Head of caudate nucleus (tissue), 42 donors: Measurements from ENCODE around the gene MAP3K9.

Experiments
- DNase-seq, 42 donors: peaks; one replicate each; pipeline versions ENCODE4 v3.0.0 to v3.0.0-alpha.2; 2020 to 2021; ENCODE audit warnings: mixed read lengths in 7 of 42
- intact Hi-C: fragments of 100-400 bp; cut with DNase I; formaldehyde crosslinking; loops from one replicate; pipeline ENCODE4 v1.15.0; 2022

Gene MAP3K9

GRCh38 chr14:70792939-70793338, 16.4 kb downstream of the MAP3K9 start:
- DNase-seq, result no peak
- intact Hi-C loops, result no loop called here

GRCh38 chr14:70791971-70792370, 17.3 kb downstream of the MAP3K9 start:
- DNase-seq, result no peak
- intact Hi-C loops, result no loop called here

GRCh38 chr14:70789961-70790360, 19.4 kb downstream of the MAP3K9 start:
- DNase-seq, result no peak
- intact Hi-C loops, result no loop called here

GRCh38 chr14:70789361-70789760, 20.0 kb downstream of the MAP3K9 start:
- DNase-seq, result no peak
- intact Hi-C loops, result no loop called here

GRCh38 chr14:70788898-70789297, 20.4 kb downstream of the MAP3K9 start:
- intact Hi-C loops, result no loop called here
- DNase-seq, result no peak

GRCh38 chr14:70785556-70785955, 23.8 kb downstream of the MAP3K9 start:
- intact Hi-C loops, result no loop called here
- no peak for DNase-seq

- DNase-seq, result no peak
- intact Hi-C loops, result no loop called here
These were observed 24.4 kb downstream of the MAP3K9 start for GRCh38 chr14:70784886-70785285.

GRCh38 chr14:70782361-70782760, 27.0 kb downstream of the MAP3K9 start:
- intact Hi-C loops, result no loop called here
- no peak for DNase-seq

- peak in 31 of 42 donors; percentile 5 to 62 (median 29) for DNase-seq
- intact Hi-C loops, result no loop called here
These were observed 28.8 kb downstream of the MAP3K9 start for GRCh38 chr14:70780396-70781075.

- intact Hi-C loops, result no loop called here
- DNase-seq, result no peak
These were observed 29.6 kb downstream of the MAP3K9 start for GRCh38 chr14:70779667-70780066.

- no peak for DNase-seq
- intact Hi-C loops, result no loop called here
These were observed 33.1 kb downstream of the MAP3K9 start for GRCh38 chr14:70776197-70776596.

- intact Hi-C loops, result no loop called here
These were observed 36.0 kb downstream of the MAP3K9 start for GRCh38 chr14:70773182-70773862.

GRCh38 chr14:70771781-70772212, 37.5 kb downstream of the MAP3K9 start:
- no peak for DNase-seq
- intact Hi-C loops, result no loop called here

More at GRCh38 chr14:70773182-70773862, 36.0 kb downstream of the MAP3K9 start:
- DNase-seq, result no peak

- intact Hi-C loops, result no loop called here
These were observed 38.8 kb downstream of the MAP3K9 start for GRCh38 chr14:70770490-70770889.

GRCh38 chr14:70759398-70759797, 49.9 kb downstream of the MAP3K9 start:
- intact Hi-C loops, result no loop called here
- no peak for DNase-seq

More at GRCh38 chr14:70770490-70770889, 38.8 kb downstream of the MAP3K9 start:
- DNase-seq, result no peak

- no peak for DNase-seq
- intact Hi-C loops, result no loop called here
These were observed 53.7 kb downstream of the MAP3K9 start for GRCh38 chr14:70755655-70756054.

- intact Hi-C loops, result no loop called here
- no peak for DNase-seq
These were observed 54.3 kb downstream of the MAP3K9 start for GRCh38 chr14:70754991-70755390.

GRCh38 chr14:70753518-70753953, 55.8 kb downstream of the MAP3K9 start:
- DNase-seq, result no peak
- intact Hi-C loops, result no loop called here

GRCh38 chr14:70748422-70748821, 60.9 kb downstream of the MAP3K9 start:
- intact Hi-C loops, result no loop called here
- DNase-seq, result no peak

- intact Hi-C loops, result no loop called here
These were observed 64.7 kb downstream of the MAP3K9 start for GRCh38 chr14:70744641-70745040.

GRCh38 chr14:70742316-70742715, 67.0 kb downstream of the MAP3K9 start:
- intact Hi-C loops, result no loop called here
- DNase-seq, result no peak

More at GRCh38 chr14:70744641-70745040, 64.7 kb downstream of the MAP3K9 start:
- DNase-seq, result no peak
